ENCODE data around the gene CPLX3. TPM values are rescaled to one million over a fixed set of nuclear protein-coding genes. Genes with fewer than 3 reads are reported as not detected.

The CPLX3 gene
- total and polyA plus RNA-seq, 2 of the 8 experiments (the other 6 are each of a cell fraction or from before 2014, with no cell fraction given), result 0.17 TPM; not detected in 1

- no peak for TF ChIP-seq CHD7 (IDR thresholded peaks at IDR 0.05; ENCODE audit: insufficient replicate concordance, low read length)
These were observed 34.0 kb upstream of the CPLX3 start (continued) for GRCh38 chr15:74792227-74793016.

All from H1 (cell line).